Adrenal gland (tissue), 12 donors: Measurements from ENCODE around the gene PLIN5. TPM values are rescaled to one million over a fixed set of nuclear protein-coding genes. Genes with fewer than 3 reads are reported as not detected.

ENCODE experiments used
- DNase-seq, 7 donors: peaks; one replicate each; pipeline ENCODE4 v3.0.0-alpha.2; 2019 to 2020
- H3K27ac ChIP-seq, 5 donors: fragments of 200-600 bp; sonication (generic) in 4 of 5; 1 replicate in 3 of 5; 2 replicates in 2 of 5; pipeline versions ENCODE4 v1.5.1 to v1.8.0; 2016 to 2020; ENCODE audit warnings: mild to moderate bottlenecking in 1 of 5
- H3K27me3 ChIP-seq: fragments of 200-600 bp; 2 replicates; pipeline ENCODE4 v1.8.0; 2021
- H3K36me3 ChIP-seq, 2 donors: fragments of 200-600 bp; replicated peaks in 1 of 2; 1 replicate in 1 of 2; 2 replicates in 1 of 2; pipeline versions ENCODE4 v1.5.1 to v1.8.0; 2018 to 2022
- H3K4me1 ChIP-seq, 2 donors: fragments of 200-600 bp; replicated peaks in 1 of 2; 1 replicate in 1 of 2; 2 replicates in 1 of 2; pipeline versions ENCODE4 v1.5.1 to v1.8.0; 2018 to 2021
- H3K4me3 ChIP-seq, 4 donors: fragments of 200-600 bp; sonication (generic) in 3 of 4; one replicate each; pipeline ENCODE4 v1.5.1; 2016 to 2018
- H3K9me3 ChIP-seq, 3 donors: fragments of 200-600 bp; sonication (generic) in 1 of 3; replicated peaks in 1 of 3; 1 replicate in 2 of 3; 2 replicates in 1 of 3; pipeline versions ENCODE4 v1.5.1 to v1.8.0; 2016 to 2021
- POLR2A ChIP-seq, 2 donors: fragments of 450-650 bp; IDR thresholded peaks; one replicate each; pipeline ENCODE4 v1.6.1; 2017; ENCODE audit warnings: antibody characterized with exemption in 2 of 2, mild to moderate bottlenecking in 2 of 2, moderate library complexity in 1 of 2
- WGBS, 4 donors: extraction: QIAGEN DNeasy Blood & Tissue Kit in 2 of 4; methylation state at CpG; one replicate each; pipeline versions ENCODE4 v1.1.5 to v1.1.7; 2013 to 2017; 5-methylcytosine and 5-hydroxymethylcytosine counted together
- intact Hi-C, 2 donors: fragments of 100-400 bp; cut with DNase I; formaldehyde crosslinking; loops; one replicate each; pipeline versions ENCODE4 v1.14.1 to v1.15.0; 2022 to 2023
- polyA plus RNA-seq, 3 donors: library from polyadenylated mRNA; stranded (reverse); fragments of 200-250 nt in 2 of 3; fragments of 350-450 nt in 1 of 3; fragmentation: Illumina TruSeq in 1 of 3; extraction: RNeasy Lipid Tissue Mini Kit (QIAGEN cat#74804) in 1 of 3; gene quantifications; one replicate each; pipeline ENCODE4 v1.2.3, GENCODE V29; 2013 to 2014
- total RNA-seq, 9 donors: library from RNA; depleted of rRNA in 4 of 9; stranded (reverse); fragments of >200 nt in 4 of 9; fragments of 120-200 nt in 1 of 9; fragmentation: NEBNext Ultra II Directional in 1 of 9; extraction: Animal tissue kit (Norgen Biotek cat#: 25700) in 1 of 9; gene quantifications; one replicate each; pipeline versions ENCODE4 v1.1.0 to v1.2.4, GENCODE V29; 2013 to 2023
- TF ChIP-seq, protein P1 (sequence below), 6 experiments: fragments of 450-650 bp in 4 of 6; fragments of 200-600 bp in 2 of 6; sonication (generic) in 1 of 6; IDR thresholded peaks; 1 replicate in 5 of 6; 2 replicates in 1 of 6; pipeline versions ENCODE4 v1.5.1 to v1.8.0; 2016 to 2021; ENCODE audit warnings: antibody characterized with exemption in 6 of 6, mild to moderate bottlenecking in 2 of 6, moderate library complexity in 1 of 6
- donor health status: healthy with polysubstance abuse.
- donor health status: Bipolar disorder and iron deficiency.
- donor health status: DM: yes; HTN: yes; CAD: no.
- donor health status: DM: no; HTN: no; CAD: no.
- donor health status: DM: no; HTN: no; CAD: no.
- donor health status: DM: yes; HTN: yes; CAD: no.

The PLIN5 gene
- total and polyA plus RNA-seq, 12 donors: 0.57 to 47.6 (median 7.2) TPM

- WGBS, 4 donors: 86 to 94% (median 88%) methylated on average over 14 to 25 of the region's 25 CpGs
- peaks cover 0 to 2% of the 10 kb centered on the region in 2 donors for H3K4me1 ChIP-seq
- H3K9me3 ChIP-seq: no peaks in the 10 kb centered on the region
- no peaks in the 10 kb centered on the region for H3K27me3 ChIP-seq
- H3K36me3 ChIP-seq: peaks cover 0 to 59% of the 10 kb centered on the region in 2 donors
- TF ChIP-seq, protein P1, sequence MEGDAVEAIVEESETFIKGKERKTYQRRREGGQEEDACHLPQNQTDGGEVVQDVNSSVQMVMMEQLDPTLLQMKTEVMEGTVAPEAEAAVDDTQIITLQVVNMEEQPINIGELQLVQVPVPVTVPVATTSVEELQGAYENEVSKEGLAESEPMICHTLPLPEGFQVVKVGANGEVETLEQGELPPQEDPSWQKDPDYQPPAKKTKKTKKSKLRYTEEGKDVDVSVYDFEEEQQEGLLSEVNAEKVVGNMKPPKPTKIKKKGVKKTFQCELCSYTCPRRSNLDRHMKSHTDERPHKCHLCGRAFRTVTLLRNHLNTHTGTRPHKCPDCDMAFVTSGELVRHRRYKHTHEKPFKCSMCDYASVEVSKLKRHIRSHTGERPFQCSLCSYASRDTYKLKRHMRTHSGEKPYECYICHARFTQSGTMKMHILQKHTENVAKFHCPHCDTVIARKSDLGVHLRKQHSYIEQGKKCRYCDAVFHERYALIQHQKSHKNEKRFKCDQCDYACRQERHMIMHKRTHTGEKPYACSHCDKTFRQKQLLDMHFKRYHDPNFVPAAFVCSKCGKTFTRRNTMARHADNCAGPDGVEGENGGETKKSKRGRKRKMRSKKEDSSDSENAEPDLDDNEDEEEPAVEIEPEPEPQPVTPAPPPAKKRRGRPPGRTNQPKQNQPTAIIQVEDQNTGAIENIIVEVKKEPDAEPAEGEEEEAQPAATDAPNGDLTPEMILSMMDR (IDR thresholded peaks at IDR 0.05): no peak
- no peak for TF ChIP-seq POLR2A (IDR thresholded peaks at IDR 0.05)
- intact Hi-C loops: no loop called here
- DNase-seq: no peak
- no peak overlapping the region for H3K27ac ChIP-seq
- no peak overlapping the region for H3K4me3 ChIP-seq
These were observed 33.3 kb downstream of the PLIN5 start for GRCh38 chr19:4501691-4502090.

GRCh38 chr19:4500841-4501591 is 34.0 kb downstream of the PLIN5 start:
- no peaks in the 10 kb centered on the region for H3K4me1 ChIP-seq
- H3K36me3 ChIP-seq: peaks cover 0 to 65% of the 10 kb centered on the region in 2 donors
- 94 to 97% (median 96%) methylated on average over 11 to 29 of the region's 29 CpGs for WGBS, 4 donors
- H3K27me3 ChIP-seq: no peaks in the 10 kb centered on the region
- H3K27ac ChIP-seq: no peak overlapping the region
- DNase-seq: no peak
- intact Hi-C loops: no loop called here
- H3K4me3 ChIP-seq: no peak overlapping the region
- no peaks in the 10 kb centered on the region for H3K9me3 ChIP-seq
- TF ChIP-seq POLR2A (IDR thresholded peaks at IDR 0.05): no peak
- TF ChIP-seq, protein P1 (IDR thresholded peaks at IDR 0.05): no peak

- WGBS, 4 donors: 93 to 100% (median 96%) methylated on average over 2 to 15 of the region's 15 CpGs
- H3K9me3 ChIP-seq: no peaks in the 10 kb centered on the region
- intact Hi-C loops: no loop called here
- TF ChIP-seq POLR2A (IDR thresholded peaks at IDR 0.05): no peak
- TF ChIP-seq, protein P1 (IDR thresholded peaks at IDR 0.05): no peak
- peaks cover 0 to 76% of the 10 kb centered on the region in 2 donors for H3K36me3 ChIP-seq
- DNase-seq: no peak
- no peak overlapping the region for H3K27ac ChIP-seq
- no peaks in the 10 kb centered on the region for H3K27me3 ChIP-seq
- no peaks in the 10 kb centered on the region for H3K4me1 ChIP-seq
- no peak overlapping the region for H3K4me3 ChIP-seq
These were observed 35.2 kb downstream of the PLIN5 start for GRCh38 chr19:4499855-4500254.

GRCh38 chr19:4499318-4499717 is 35.7 kb downstream of the PLIN5 start:
- intact Hi-C loops: no loop called here
- H3K4me1 ChIP-seq: no peaks in the 10 kb centered on the region
- DNase-seq: no peak
- H3K36me3 ChIP-seq: peaks cover 0 to 81% of the 10 kb centered on the region in 2 donors
- WGBS, 4 donors: 96 to 98% (median 97%) methylated on average over 20 to 23 of the region's 23 CpGs
- no peaks in the 10 kb centered on the region for H3K27me3 ChIP-seq
- no peaks in the 10 kb centered on the region for H3K9me3 ChIP-seq
- no peak overlapping the region for H3K27ac ChIP-seq
- no peak for TF ChIP-seq POLR2A (IDR thresholded peaks at IDR 0.05)
- TF ChIP-seq, protein P1 (IDR thresholded peaks at IDR 0.05): no peak
- H3K4me3 ChIP-seq: no peak overlapping the region
